ENCODE results near the gene SPDYE1. TPM values are rescaled to one million over a fixed set of nuclear protein-coding genes. Genes with fewer than 3 reads are reported as not detected.
"Not testable (repeated sequence)": the region's sequence is repeated elsewhere in the genome, so short reads cannot be mapped to it uniquely, and the experiment has no call there.

Gene SPDYE1, protein sequence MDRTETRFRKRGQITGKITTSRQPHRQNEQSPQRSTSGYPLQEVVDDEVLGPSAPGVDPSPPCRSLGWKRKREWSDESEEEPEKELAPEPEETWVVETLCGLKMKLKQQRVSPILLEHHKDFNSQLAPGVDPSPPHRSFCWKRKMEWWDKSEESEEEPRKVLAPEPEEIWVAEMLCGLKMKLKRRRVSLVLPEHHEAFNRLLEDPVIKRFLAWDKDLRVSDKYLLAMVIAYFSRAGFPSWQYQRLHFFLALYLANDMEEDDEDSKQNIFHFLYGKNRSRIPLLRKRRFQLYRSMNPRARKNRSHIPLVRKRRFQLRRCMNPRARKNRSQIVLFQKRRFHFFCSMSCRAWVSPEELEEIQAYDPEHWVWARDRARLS
- not detected in 2 replicates for total RNA-seq (2016; rRNA removed; fragmentation: Illumina TruSeq; extraction: Trizol)
- total RNA-seq (2016; cell fraction: cytosol; rRNA removed; fragmentation: Illumina TruSeq; extraction: Trizol; ENCODE audit: low read depth): not detected in 2 replicates
- total RNA-seq (2016; cell fraction: insoluble cytoplasmic fraction; rRNA removed; fragmentation: Illumina TruSeq; extraction: Trizol): not detected in 2 replicates
- not detected in 2 replicates for total RNA-seq (2016; cell fraction: membrane; rRNA removed; fragmentation: Illumina TruSeq; extraction: Trizol)
- total RNA-seq (2016; cell fraction: nucleus; rRNA removed; fragmentation: Illumina TruSeq; extraction: Trizol): not detected in 2 replicates
- polyA plus RNA-seq (2011; rRNA removed): not detected in 2 replicates
- polyA plus RNA-seq (2011; cell fraction: cytosol; rRNA removed): not detected in 2 replicates
- polyA plus RNA-seq (2011; cell fraction: nucleus; rRNA removed): not detected in 2 replicates
- polyA plus RNA-seq (2012): 0.07 and 0.23 TPM in 2 replicates
- polyA plus RNA-seq (2016; cell fraction: cytosol; fragmentation: Illumina TruSeq; extraction: Trizol; ENCODE audit: low read depth): not detected in 2 replicates
- polyA plus RNA-seq (2016; cell fraction: insoluble cytoplasmic fraction; fragmentation: Illumina TruSeq; extraction: Trizol; ENCODE audit: low read depth): not detected in 2 replicates
- not detected in 2 replicates for polyA plus RNA-seq (2016; cell fraction: membrane; fragmentation: Illumina TruSeq; extraction: Trizol; ENCODE audit: low read depth)
- polyA plus RNA-seq (2016; cell fraction: nucleus; fragmentation: Illumina TruSeq; extraction: Trizol; ENCODE audit: insufficient read depth, low read depth): 0.19 and 0.36 TPM in 2 replicates
- not detected in 2 replicates for polyA minus RNA-seq (2011; rRNA and poly(A)+ RNA removed; ENCODE audit: low replicate concordance)
- polyA minus RNA-seq (2011; cell fraction: cytosol; rRNA and poly(A)+ RNA removed): not detected in 2 replicates
- not detected in 2 replicates for polyA minus RNA-seq (2011; cell fraction: nucleus; rRNA and poly(A)+ RNA removed)
- not detected for Bru-seq, nascent RNA
- BruChase-seq, experiment 1, labeled RNA remaining after a 6-hour chase: not detected
- not detected for BruChase-seq, experiment 2, labeled RNA remaining after a 2-hour chase
- long read RNA-seq, experiment 1: 0 reads
- long read RNA-seq, experiment 2: 0 reads

DNA sequence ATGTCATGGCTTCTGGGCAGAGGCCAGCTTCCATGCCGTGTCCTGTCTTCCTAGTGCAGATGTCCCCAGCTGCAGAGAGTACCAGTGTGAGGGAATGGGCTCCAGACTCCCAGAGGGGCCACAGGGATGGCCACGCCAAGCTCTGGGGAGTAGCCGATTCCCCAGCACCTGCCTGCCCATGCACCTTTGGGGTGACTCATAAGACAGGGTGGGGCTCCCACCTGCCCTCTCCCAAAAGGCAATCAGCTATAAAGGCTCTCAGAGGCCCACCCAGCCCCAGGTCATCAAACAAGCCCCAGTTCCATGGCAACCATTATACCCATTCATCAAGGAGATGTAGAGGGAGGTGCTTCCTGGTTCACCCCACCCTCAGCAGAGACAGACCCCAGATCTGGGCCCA lies at the start of gene SPDYE1:
Gene SPDYE1 (plus strand): TSS at position 366 of the 400 bp plus-strand sequence. CDS start 2,053 bp downstream, outside the sequence.
- H3K27me3 ChIP-seq (ENCODE audit: control insufficient read depth in 1 of 2, insufficient read depth in 2 of 2, low read length in 2 of 2); H3K79me2 ChIP-seq (ENCODE audit: insufficient read depth, low read length); FAIRE-seq; intact Hi-C loops (cut with micrococcal nuclease; ENCODE audit: unreplicated experiment); H3K9me3 ChIP-seq (ENCODE audit: low read length); H3K4me3 ChIP-seq (replicated peaks in 1 of 3; ENCODE audit: insufficient read depth in 1 of 3, low read depth in 2 of 3, low read length in 3 of 3); DNase-seq (ENCODE audit: low spot score); H2AFZ ChIP-seq (ENCODE audit: low read length); ATAC-seq; H4K20me1 ChIP-seq (ENCODE audit: insufficient read depth, low read length); CTCF ChIA-PET (ENCODE audit: low intra/inter-chr PET ratio, low total read pairs); H3K9ac ChIP-seq (ENCODE audit: insufficient read depth, low read depth, low read length); POLR2A ChIA-PET; H3K4me1 ChIP-seq (ENCODE audit: insufficient read depth, low read length); BruUV-seq (replicated peaks); in situ Hi-C loops (cut with HindIII; ENCODE audit: extremely low pct_ligation_motif_present, low pct_unique_long_range_greater_than_20kb); H3K4me2 ChIP-seq (ENCODE audit: low read depth, low read length); H3K36me3 ChIP-seq (replicated peaks in 1 of 2; ENCODE audit: control insufficient read depth in 1 of 2, insufficient read depth in 2 of 2, low read length in 2 of 2); H3K27ac ChIP-seq (ENCODE audit: extremely low read length, insufficient read depth, low read length): not testable (repeated sequence)
- no CpG with 5 or more reads among the region's 3 CpGs for WGBS (ENCODE audit: low lambda C conversion rate)

DNA sequence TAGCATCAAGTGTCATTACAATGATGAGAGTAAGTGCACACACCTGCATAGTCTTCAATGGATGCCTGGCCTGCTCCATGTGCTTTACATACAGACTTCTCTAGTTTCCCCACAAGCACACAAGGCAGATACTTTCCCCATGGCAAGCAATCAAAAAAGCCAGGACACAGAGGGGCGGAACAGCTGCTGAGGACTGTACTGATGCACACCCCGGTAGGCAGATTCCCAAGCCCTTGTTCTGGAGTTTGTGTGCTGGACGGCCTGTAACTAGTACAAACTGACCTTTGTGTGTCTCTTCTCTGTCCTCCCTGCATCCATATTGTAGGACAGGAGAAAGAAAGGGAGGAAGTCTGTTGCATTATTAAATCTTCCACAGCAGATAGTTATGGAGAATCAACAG lies 45.7 kb upstream of the SPDYE1 start:
- Histone ChIP-seq H3K79me2 (ENCODE audit: insufficient read depth, low read length) (no peaks in the 10 kb centered on the region), H3K36me3 (replicated peaks in 1 of 2; ENCODE audit: control insufficient read depth in 1 of 2, insufficient read depth in 2 of 2, low read length in 2 of 2) (peaks cover 5 to 15% of the 10 kb centered on the region in 2 experiments; a peak in 3 of 5 replicates), H3K4me1 (ENCODE audit: insufficient read depth, low read length) (no peaks in the 10 kb centered on the region), H2AFZ (ENCODE audit: low read length) (no peak overlapping the region), H3K27ac (ENCODE audit: extremely low read length, insufficient read depth, low read length) (no peak overlapping the region), H3K4me3 (replicated peaks in 1 of 3; ENCODE audit: insufficient read depth in 1 of 3, low read depth in 2 of 3, low read length in 3 of 3) (no peak overlapping the region), H3K9ac (ENCODE audit: insufficient read depth, low read depth, low read length) (no peak overlapping the region), H3K9me3 (ENCODE audit: low read length) (no peaks in the 10 kb centered on the region), H3K27me3 (ENCODE audit: control insufficient read depth in 1 of 2, insufficient read depth in 2 of 2, low read length in 2 of 2) (no peaks in the 10 kb centered on the region), H3K4me2 (ENCODE audit: low read depth, low read length) (no peak overlapping the region), H4K20me1 (ENCODE audit: insufficient read depth, low read length) (no peaks in the 10 kb centered on the region)
- in situ Hi-C loops (cut with HindIII; ENCODE audit: extremely low pct_ligation_motif_present, low pct_unique_long_range_greater_than_20kb) (no loop called here), intact Hi-C loops (cut with micrococcal nuclease; ENCODE audit: unreplicated experiment) (no loop called here)
- ChIA-PET CTCF (ENCODE audit: low intra/inter-chr PET ratio, low total read pairs) (no interaction called here), POLR2A (no interaction called here)
- 90% methylated on average over 3 of the region's 3 CpGs for WGBS (ENCODE audit: low lambda C conversion rate)
- no TSS peak for BruUV-seq (replicated peaks)
- ATAC-seq: no peak
- no peak for FAIRE-seq
- no peak for DNase-seq (ENCODE audit: low spot score)
- TF ChIP-seq, protein P1, sequence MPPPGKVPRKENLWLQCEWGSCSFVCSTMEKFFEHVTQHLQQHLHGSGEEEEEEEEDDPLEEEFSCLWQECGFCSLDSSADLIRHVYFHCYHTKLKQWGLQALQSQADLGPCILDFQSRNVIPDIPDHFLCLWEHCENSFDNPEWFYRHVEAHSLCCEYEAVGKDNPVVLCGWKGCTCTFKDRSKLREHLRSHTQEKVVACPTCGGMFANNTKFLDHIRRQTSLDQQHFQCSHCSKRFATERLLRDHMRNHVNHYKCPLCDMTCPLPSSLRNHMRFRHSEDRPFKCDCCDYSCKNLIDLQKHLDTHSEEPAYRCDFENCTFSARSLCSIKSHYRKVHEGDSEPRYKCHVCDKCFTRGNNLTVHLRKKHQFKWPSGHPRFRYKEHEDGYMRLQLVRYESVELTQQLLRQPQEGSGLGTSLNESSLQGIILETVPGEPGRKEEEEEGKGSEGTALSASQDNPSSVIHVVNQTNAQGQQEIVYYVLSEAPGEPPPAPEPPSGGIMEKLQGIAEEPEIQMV (CRISPR knock-in tag; IDR thresholded peaks at IDR 0.05; ENCODE audit: low read depth): no peak
- TF ChIP-seq, protein P2, sequence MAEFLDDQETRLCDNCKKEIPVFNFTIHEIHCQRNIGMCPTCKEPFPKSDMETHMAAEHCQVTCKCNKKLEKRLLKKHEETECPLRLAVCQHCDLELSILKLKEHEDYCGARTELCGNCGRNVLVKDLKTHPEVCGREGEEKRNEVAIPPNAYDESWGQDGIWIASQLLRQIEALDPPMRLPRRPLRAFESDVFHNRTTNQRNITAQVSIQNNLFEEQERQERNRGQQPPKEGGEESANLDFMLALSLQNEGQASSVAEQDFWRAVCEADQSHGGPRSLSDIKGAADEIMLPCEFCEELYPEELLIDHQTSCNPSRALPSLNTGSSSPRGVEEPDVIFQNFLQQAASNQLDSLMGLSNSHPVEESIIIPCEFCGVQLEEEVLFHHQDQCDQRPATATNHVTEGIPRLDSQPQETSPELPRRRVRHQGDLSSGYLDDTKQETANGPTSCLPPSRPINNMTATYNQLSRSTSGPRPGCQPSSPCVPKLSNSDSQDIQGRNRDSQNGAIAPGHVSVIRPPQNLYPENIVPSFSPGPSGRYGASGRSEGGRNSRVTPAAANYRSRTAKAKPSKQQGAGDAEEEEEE (CRISPR knock-in tag; IDR thresholded peaks at IDR 0.05; ENCODE audit: borderline replicate concordance): no peak
- TF ChIP-seq REL (CRISPR knock-in tag; conservative IDR thresholded peaks at IDR 0.05) (no peak), FOXK2 (IDR thresholded peaks at IDR 0.05) (no peak)
- TF ChIP-seq, protein P3, sequence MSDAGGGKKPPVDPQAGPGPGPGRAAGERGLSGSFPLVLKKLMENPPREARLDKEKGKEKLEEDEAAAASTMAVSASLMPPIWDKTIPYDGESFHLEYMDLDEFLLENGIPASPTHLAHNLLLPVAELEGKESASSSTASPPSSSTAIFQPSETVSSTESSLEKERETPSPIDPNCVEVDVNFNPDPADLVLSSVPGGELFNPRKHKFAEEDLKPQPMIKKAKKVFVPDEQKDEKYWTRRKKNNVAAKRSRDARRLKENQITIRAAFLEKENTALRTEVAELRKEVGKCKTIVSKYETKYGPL (CRISPR knock-in tag; IDR thresholded peaks at IDR 0.05): no peak
- TF ChIP-seq, protein P4, sequence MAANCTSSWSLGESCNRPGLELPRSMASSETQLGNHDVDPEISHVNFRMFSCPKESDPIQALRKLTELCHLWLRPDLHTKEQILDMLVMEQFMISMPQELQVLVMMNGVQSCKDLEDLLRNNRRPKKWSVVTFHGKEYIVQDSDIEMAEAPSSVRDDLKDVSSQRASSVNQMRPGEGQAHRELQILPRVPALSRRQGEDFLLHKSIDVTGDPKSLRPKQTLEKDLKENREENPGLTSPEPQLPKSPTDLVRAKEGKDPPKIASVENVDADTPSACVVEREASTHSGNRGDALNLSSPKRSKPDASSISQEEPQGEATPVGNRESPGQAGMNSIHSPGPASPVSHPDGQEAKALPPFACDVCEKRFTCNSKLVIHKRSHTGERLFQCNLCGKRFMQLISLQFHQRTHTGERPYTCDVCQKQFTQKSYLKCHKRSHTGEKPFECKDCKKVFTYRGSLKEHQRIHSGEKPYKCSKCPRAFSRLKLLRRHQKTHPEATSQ (CRISPR knock-in tag; IDR thresholded peaks at IDR 0.05; ENCODE audit: borderline replicate concordance): no peak
